Stimulated activated CD8-positive, alpha-beta memory T cell treated with anti-CD3 and anti-CD28 coated beads, Interleukin-4, amount 100 ng/mL, for 1 hour (primary cell): ENCODE measurements around the gene ARHGAP31.

ENCODE experiments used
- DNase-seq, 2 donors: peaks; one replicate each; pipeline ENCODE4 v3.0.0-alpha.2; 2020; ENCODE audit warnings: low read depth in 2 of 2, low spot score in 1 of 2

The ARHGAP31 gene

GRCh38 chr3:119428538-119428937, 134.4 kb downstream of the ARHGAP31 start:
- DNase-seq: no peak

GRCh38 chr3:119433613-119434325, 139.6 kb downstream of the ARHGAP31 start:
- no peak for DNase-seq

DNA sequence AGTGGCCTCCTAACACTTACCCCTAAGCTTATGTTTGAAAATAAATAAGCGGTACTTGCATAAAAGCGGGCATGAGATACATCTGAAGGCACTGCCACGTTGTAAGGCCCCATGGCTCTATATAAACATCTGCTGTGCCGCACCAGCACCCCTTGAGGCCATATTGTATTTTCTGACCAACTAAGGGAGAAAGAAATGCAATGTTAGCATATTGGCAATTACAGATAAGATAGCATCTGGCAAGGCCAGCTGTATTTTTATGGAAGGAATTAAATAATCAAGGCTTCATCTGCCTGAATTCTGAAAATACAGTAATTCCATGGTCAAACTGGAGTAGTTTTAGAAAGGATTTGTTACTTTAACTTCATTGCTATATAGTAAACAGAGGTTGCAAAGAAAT, 140.5 kb downstream of the ARHGAP31 start:
- no peak for DNase-seq

GRCh38 chr3:119436977-119437376, 142.8 kb downstream of the ARHGAP31 start:
- DNase-seq: no peak

- no peak for DNase-seq
These were observed 143.6 kb downstream of the ARHGAP31 start for GRCh38 chr3:119437691-119438258.

GRCh38 chr3:119443179-119443578, 149.0 kb downstream of the ARHGAP31 start:
- no peak for DNase-seq

- DNase-seq: no peak
These were observed 150.4 kb downstream of the ARHGAP31 start for GRCh38 chr3:119444590-119444989.

DNA sequence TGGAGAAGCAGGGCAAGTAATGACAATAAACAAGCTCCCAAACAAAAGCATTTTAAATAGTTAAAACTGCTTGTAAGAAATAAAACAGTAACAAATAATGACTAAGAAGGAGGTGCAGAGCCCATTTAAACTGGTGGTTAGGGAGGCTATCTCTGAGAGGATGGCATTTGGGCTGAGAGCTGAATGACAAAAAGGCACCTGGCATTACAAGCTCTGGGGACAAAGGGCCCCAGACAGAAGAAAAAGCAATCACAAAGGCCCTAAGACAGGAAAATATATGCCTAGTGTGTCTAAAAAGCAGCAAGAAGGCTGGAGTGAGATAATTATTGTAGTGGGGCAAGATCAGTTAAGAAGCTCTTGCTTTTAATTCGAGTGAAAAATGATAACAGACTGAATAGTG, 159.6 kb downstream of the ARHGAP31 start:
- no peak for DNase-seq

GRCh38 chr3:119456469-119456868, 162.3 kb downstream of the ARHGAP31 start:
- no peak for DNase-seq

GRCh38 chr3:119457246-119457645, 163.1 kb downstream of the ARHGAP31 start:
- no peak for DNase-seq

GRCh38 chr3:119463171-119464169, 169.3 kb downstream of the ARHGAP31 start, which contains the start of gene TMEM39A:
Gene TMEM39A, minus strand, starts transcription at chr3:119463615. Its CDS starts 1,541 bp downstream, at chr3:119462074.
- DNase-seq: peak; percentile 98

- DNase-seq: no peak
These were observed 173.9 kb downstream of the ARHGAP31 start for GRCh38 chr3:119468041-119468440.

GRCh38 chr3:119469418-119470189, 175.4 kb downstream of the ARHGAP31 start:
- DNase-seq: no peak
